HEK293 (cell line): ENCODE results near the gene SEMA4D.

ENCODE experiments used
- CTCF ChIA-PET: fragments of 350-600 bp; formaldehyde crosslinking; extraction: SDS; loops from one replicate; lab custom pipeline; 2021; ENCODE audit warnings: antibody characterized with exemption; lab: Yijun Ruan, JAX
- POLR2A ChIA-PET: fragments of 300-600 bp; formaldehyde crosslinking; extraction: SDS; loops from one replicate; lab custom pipeline; 2020; ENCODE audit warnings: antibody characterized with exemption, inconsistent platforms; lab: Yijun Ruan, JAX
- H3K27ac ChIP-seq: fragments of 200-500 bp; sonication (Bioruptor generic); 2 replicates; pipeline ENCODE4 v1.5.1; 2014; ENCODE audit warnings: low read depth, low read length, control low read depth, inconsistent platforms; ENCODE audit errors: extremely low read depth
- H3K36me3 ChIP-seq, 2 experiments: fragments of 200-500 bp in 1 of 2; sonication (Bioruptor generic) in 1 of 2; 1 replicate in 1 of 2; 2 replicates in 1 of 2; pipeline ENCODE4 v1.5.1; 2014 to 2017; ENCODE audit warnings: inconsistent platforms in 2 of 2, low read length in 2 of 2; ENCODE audit not compliant: control insufficient read depth in 2 of 2, insufficient read depth in 1 of 2
- H3K4me1 ChIP-seq: fragments of 200-500 bp; sonication (Bioruptor generic); 2 replicates; pipeline ENCODE4 v1.5.1; 2014; ENCODE audit warnings: mild to moderate bottlenecking, low read length, inconsistent platforms; ENCODE audit not compliant: control insufficient read depth, insufficient read depth
- H3K4me3 ChIP-seq: 2 replicates; pipeline ENCODE4 v1.5.1; 2011; ENCODE audit warnings: low read depth, mild to moderate bottlenecking, control low read depth, low read length, moderate library complexity
- H3K9me3 ChIP-seq: fragments of 200-500 bp; sonication (Bioruptor generic); 2 replicates; pipeline ENCODE4 v1.5.1; 2014; ENCODE audit warnings: low read depth, low read length, inconsistent platforms; ENCODE audit not compliant: control insufficient read depth, insufficient read depth
- ATF2 ChIP-seq: fragments of 450-650 bp; formaldehyde crosslinking; IDR thresholded peaks from 2 replicates; pipeline ENCODE4 v1.5.1; 2016; ENCODE audit warnings: missing biosample characterization, missing genetic modification characterization, low read depth
- ELK4 ChIP-seq: IDR thresholded peaks from 2 replicates; pipeline ENCODE4 v1.6.1; 2011; ENCODE audit warnings: mild to moderate bottlenecking, low read depth, low read length, borderline replicate concordance
- FEZF1 ChIP-seq: fragments of 450-650 bp; formaldehyde crosslinking; IDR thresholded peaks from 2 replicates; pipeline ENCODE4 v1.5.1; 2016; ENCODE audit warnings: missing biosample characterization, missing genetic modification characterization
- KLF10 ChIP-seq: fragments of 450-650 bp; IDR thresholded peaks from 2 replicates; pipeline ENCODE4 v1.5.1; 2018; ENCODE audit warnings: missing biosample characterization, mild to moderate bottlenecking, missing genetic modification characterization
- REPIN1 ChIP-seq: fragments of 450-650 bp; formaldehyde crosslinking; IDR thresholded peaks from 2 replicates; pipeline ENCODE4 v1.5.1; 2017; ENCODE audit warnings: missing biosample characterization, missing genetic modification characterization, low read depth
- SCRT1 ChIP-seq: fragments of 450-650 bp; formaldehyde crosslinking; IDR thresholded peaks from 2 replicates; pipeline ENCODE4 v1.5.1; 2016; ENCODE audit warnings: missing biosample characterization, missing genetic modification characterization, borderline replicate concordance
- SP7 ChIP-seq: fragments of 450-650 bp; formaldehyde crosslinking; IDR thresholded peaks from 2 replicates; pipeline ENCODE4 v1.5.1; 2016; ENCODE audit warnings: missing biosample characterization, missing genetic modification characterization
- WT1 ChIP-seq: fragments of 450-650 bp; formaldehyde crosslinking; IDR thresholded peaks from 2 replicates; pipeline ENCODE4 v1.5.1; 2016; ENCODE audit warnings: missing biosample characterization, missing genetic modification characterization
- ZBTB8A ChIP-seq: fragments of 450-650 bp; formaldehyde crosslinking; IDR thresholded peaks from 2 replicates; pipeline ENCODE4 v1.5.1; 2016; ENCODE audit warnings: missing biosample characterization, missing genetic modification characterization
- ZFHX2 ChIP-seq: fragments of 450-650 bp; formaldehyde crosslinking; conservative IDR thresholded peaks from 2 replicates; pipeline ENCODE4 v1.5.1; 2016; ENCODE audit warnings: missing biosample characterization, missing genetic modification characterization
- ZFP69B ChIP-seq: fragments of 450-650 bp; formaldehyde crosslinking; IDR thresholded peaks from 2 replicates; pipeline ENCODE4 v1.5.1; 2016; ENCODE audit warnings: missing biosample characterization, missing genetic modification characterization
- ZNF10 ChIP-seq: fragments of 450-650 bp; formaldehyde crosslinking; IDR thresholded peaks from 2 replicates; pipeline ENCODE4 v1.5.1; 2017; ENCODE audit warnings: missing biosample characterization, missing genetic modification characterization
- ZNF174 ChIP-seq: fragments of 450-650 bp; formaldehyde crosslinking; IDR thresholded peaks from 2 replicates; pipeline ENCODE4 v1.5.0; 2017; ENCODE audit warnings: missing biosample characterization, mild to moderate bottlenecking, missing genetic modification characterization
- ZNF184 ChIP-seq: fragments of 450-650 bp; IDR thresholded peaks from 2 replicates; pipeline ENCODE4 v1.5.1; 2018; ENCODE audit warnings: missing biosample characterization, mild to moderate bottlenecking, missing genetic modification characterization
- ZNF202 ChIP-seq: fragments of 450-650 bp; formaldehyde crosslinking; IDR thresholded peaks from 2 replicates; pipeline ENCODE4 v1.5.1; 2016; ENCODE audit warnings: missing biosample characterization, missing genetic modification characterization, borderline replicate concordance
- ZNF23 ChIP-seq: fragments of 450-650 bp; formaldehyde crosslinking; IDR thresholded peaks from 2 replicates; pipeline ENCODE4 v1.5.1; 2016; ENCODE audit warnings: missing biosample characterization, missing genetic modification characterization, borderline replicate concordance
- ZNF239 ChIP-seq: fragments of 450-650 bp; formaldehyde crosslinking; IDR thresholded peaks from 2 replicates; pipeline ENCODE4 v1.5.1; 2016; ENCODE audit warnings: missing biosample characterization, missing genetic modification characterization
- ZNF292 ChIP-seq: fragments of 450-650 bp; formaldehyde crosslinking; IDR thresholded peaks from 2 replicates; pipeline ENCODE4 v1.5.1; 2016; ENCODE audit warnings: low read depth, missing biosample characterization, missing genetic modification characterization, borderline replicate concordance
- ZNF571 ChIP-seq: fragments of 450-650 bp; formaldehyde crosslinking; IDR thresholded peaks from 2 replicates; pipeline ENCODE4 v1.5.0; 2017; ENCODE audit warnings: missing biosample characterization, missing genetic modification characterization
- ZNF580 ChIP-seq: fragments of 450-650 bp; formaldehyde crosslinking; IDR thresholded peaks from 2 replicates; pipeline ENCODE4 v1.5.1; 2016; ENCODE audit warnings: missing biosample characterization, missing genetic modification characterization
- ZNF76 ChIP-seq: fragments of 450-650 bp; formaldehyde crosslinking; IDR thresholded peaks from 2 replicates; pipeline ENCODE4; 2016; ENCODE audit warnings: low read depth, missing biosample characterization, missing genetic modification characterization, borderline replicate concordance
- ZXDB ChIP-seq: fragments of 450-650 bp; formaldehyde crosslinking; IDR thresholded peaks from 2 replicates; pipeline ENCODE4 v1.5.1; 2016; ENCODE audit warnings: missing biosample characterization, missing genetic modification characterization
- TF ChIP-seq, protein P1 (sequence below): fragments of 450-650 bp; formaldehyde crosslinking; IDR thresholded peaks from 2 replicates; pipeline ENCODE4 v1.5.1; 2016; ENCODE audit warnings: missing biosample characterization, missing genetic modification characterization
- TF ChIP-seq, protein P2 (sequence below): fragments of 450-650 bp; formaldehyde crosslinking; IDR thresholded peaks from 2 replicates; pipeline ENCODE4 v1.5.1; 2016; ENCODE audit warnings: missing biosample characterization, missing genetic modification characterization
- TF ChIP-seq, protein P3 (sequence below): fragments of 450-650 bp; formaldehyde crosslinking; IDR thresholded peaks from 2 replicates; pipeline ENCODE4 v1.5.0; 2017; ENCODE audit warnings: missing biosample characterization, missing genetic modification characterization, borderline replicate concordance

Gene SEMA4D

GRCh38 chr9:89547000-89547399 lies 49.1 kb upstream of the SEMA4D start:
- POLR2A ChIA-PET = no interaction called here
- no peaks in the 10 kb centered on the region for H3K9me3 ChIP-seq
- H3K4me1 ChIP-seq = no peaks in the 10 kb centered on the region
- no peak for TF ChIP-seq ZFP69B
- TF ChIP-seq ELK4 = no peak
- no peak for TF ChIP-seq ZNF202
- no peak for TF ChIP-seq ZXDB
- TF ChIP-seq ZNF184 (tag by site-specific recombination) = peak; percentile 97
- TF ChIP-seq, protein P1, sequence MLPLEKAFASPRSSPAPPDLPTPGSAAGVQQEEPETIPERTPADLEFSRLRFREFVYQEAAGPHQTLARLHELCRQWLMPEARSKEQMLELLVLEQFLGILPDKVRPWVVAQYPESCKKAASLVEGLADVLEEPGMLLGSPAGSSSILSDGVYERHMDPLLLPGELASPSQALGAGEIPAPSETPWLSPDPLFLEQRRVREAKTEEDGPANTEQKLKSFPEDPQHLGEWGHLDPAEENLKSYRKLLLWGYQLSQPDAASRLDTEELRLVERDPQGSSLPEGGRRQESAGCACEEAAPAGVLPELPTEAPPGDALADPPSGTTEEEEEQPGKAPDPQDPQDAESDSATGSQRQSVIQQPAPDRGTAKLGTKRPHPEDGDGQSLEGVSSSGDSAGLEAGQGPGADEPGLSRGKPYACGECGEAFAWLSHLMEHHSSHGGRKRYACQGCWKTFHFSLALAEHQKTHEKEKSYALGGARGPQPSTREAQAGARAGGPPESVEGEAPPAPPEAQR (tag by site-specific recombination) = no peak
- no peaks in the 10 kb centered on the region for H3K36me3 ChIP-seq
- H3K4me3 ChIP-seq = no peak overlapping the region
- no peak overlapping the region for H3K27ac ChIP-seq
- CTCF ChIA-PET = interaction anchor here (1.8 kb wide), 1 partner anchor 178 kb away, joined by 6 read pairs; no protein-coding TSS in a partner anchor

DNA sequence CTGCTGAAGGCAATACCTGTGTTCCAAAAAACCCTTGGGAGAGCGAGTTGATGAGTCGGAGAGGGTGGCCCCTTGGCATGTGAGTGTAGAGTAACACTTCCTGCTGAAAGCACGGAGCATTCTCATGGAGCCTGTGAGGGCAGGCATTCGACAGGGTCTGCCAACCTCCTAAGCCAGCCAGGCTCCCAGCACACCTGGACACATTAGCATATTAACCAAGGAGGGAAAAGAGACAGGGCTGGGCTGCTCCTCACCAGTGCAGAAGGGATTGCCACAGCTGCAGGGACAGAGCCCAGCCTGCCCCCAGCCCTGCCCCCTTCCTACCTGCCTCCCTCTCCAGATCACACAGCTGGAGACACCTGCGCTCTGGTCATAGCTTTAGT lies 46.4 kb upstream of the SEMA4D start:
- Histone ChIP-seq H3K36me3 (no peaks in the 10 kb centered on the region), H3K9me3 (no peaks in the 10 kb centered on the region), H3K4me3 (no peak overlapping the region), H3K27ac (no peak overlapping the region), H3K4me1 (no peaks in the 10 kb centered on the region)
- POLR2A ChIA-PET = no interaction called here
- CTCF ChIA-PET = interaction anchor here (1.0 kb wide), 1 partner anchor 69 kb away, joined by 3 read pairs; no protein-coding TSS in a partner anchor
- TF ChIP-seq ZNF10 (no peak), KLF10 (tag by site-specific recombination) (no peak), ZNF76 (tag by site-specific recombination) (no peak), REPIN1 (no peak), FEZF1 (tag by site-specific recombination) (no peak), ZNF23 (tag by site-specific recombination) (no peak), ZNF292 (tag by site-specific recombination) (no peak), ATF2 (no peak), ZNF580 (no peak), ZNF571 (tag by site-specific recombination) (no peak), ZNF174 (tag by site-specific recombination) (no peak), ZBTB8A (no peak), WT1 (no peak), ZNF239 (tag by site-specific recombination) (no peak), ZFHX2 (no peak), SP7 (tag by site-specific recombination) (no peak), SCRT1 (tag by site-specific recombination) (no peak)
- TF ChIP-seq, protein P2, sequence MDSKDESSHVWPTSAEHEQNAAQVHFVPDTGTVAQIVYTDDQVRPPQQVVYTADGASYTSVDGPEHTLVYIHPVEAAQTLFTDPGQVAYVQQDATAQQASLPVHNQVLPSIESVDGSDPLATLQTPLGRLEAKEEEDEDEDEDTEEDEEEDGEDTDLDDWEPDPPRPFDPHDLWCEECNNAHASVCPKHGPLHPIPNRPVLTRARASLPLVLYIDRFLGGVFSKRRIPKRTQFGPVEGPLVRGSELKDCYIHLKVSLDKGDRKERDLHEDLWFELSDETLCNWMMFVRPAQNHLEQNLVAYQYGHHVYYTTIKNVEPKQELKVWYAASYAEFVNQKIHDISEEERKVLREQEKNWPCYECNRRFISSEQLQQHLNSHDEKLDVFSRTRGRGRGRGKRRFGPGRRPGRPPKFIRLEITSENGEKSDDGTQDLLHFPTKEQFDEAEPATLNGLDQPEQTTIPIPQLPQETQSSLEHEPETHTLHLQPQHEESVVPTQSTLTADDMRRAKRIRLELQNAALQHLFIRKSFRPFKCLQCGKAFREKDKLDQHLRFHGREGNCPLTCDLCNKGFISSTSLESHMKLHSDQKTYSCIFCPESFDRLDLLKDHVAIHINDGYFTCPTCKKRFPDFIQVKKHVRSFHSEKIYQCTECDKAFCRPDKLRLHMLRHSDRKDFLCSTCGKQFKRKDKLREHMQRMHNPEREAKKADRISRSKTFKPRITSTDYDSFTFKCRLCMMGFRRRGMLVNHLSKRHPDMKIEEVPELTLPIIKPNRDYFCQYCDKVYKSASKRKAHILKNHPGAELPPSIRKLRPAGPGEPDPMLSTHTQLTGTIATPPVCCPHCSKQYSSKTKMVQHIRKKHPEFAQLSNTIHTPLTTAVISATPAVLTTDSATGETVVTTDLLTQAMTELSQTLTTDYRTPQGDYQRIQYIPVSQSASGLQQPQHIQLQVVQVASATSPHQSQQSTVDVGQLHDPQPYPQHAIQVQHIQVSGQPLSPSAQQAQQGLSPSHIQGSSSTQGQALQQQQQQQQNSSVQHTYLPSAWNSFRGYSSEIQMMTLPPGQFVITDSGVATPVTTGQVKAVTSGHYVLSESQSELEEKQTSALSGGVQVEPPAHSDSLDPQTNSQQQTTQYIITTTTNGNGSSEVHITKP (tag by site-specific recombination) = no peak
- TF ChIP-seq, protein P3, sequence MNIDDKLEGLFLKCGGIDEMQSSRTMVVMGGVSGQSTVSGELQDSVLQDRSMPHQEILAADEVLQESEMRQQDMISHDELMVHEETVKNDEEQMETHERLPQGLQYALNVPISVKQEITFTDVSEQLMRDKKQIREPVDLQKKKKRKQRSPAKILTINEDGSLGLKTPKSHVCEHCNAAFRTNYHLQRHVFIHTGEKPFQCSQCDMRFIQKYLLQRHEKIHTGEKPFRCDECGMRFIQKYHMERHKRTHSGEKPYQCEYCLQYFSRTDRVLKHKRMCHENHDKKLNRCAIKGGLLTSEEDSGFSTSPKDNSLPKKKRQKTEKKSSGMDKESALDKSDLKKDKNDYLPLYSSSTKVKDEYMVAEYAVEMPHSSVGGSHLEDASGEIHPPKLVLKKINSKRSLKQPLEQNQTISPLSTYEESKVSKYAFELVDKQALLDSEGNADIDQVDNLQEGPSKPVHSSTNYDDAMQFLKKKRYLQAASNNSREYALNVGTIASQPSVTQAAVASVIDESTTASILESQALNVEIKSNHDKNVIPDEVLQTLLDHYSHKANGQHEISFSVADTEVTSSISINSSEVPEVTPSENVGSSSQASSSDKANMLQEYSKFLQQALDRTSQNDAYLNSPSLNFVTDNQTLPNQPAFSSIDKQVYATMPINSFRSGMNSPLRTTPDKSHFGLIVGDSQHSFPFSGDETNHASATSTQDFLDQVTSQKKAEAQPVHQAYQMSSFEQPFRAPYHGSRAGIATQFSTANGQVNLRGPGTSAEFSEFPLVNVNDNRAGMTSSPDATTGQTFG (tag by site-specific recombination) = no peak
